A549 (cell line): Measurements from ENCODE around the gene MGAT5B. TPM values are rescaled to one million over a fixed set of nuclear protein-coding genes. Genes with fewer than 3 reads are reported as not detected.
A peak's percentile ranks its signal among the peaks of the same experiment; 100 is the strongest.

Experiments used
- ATAC-seq, 2 experiments: fragments of 200-7000 bp in 1 of 2; fragments of >200 bp in 1 of 2; cut with Nextera tagmentation in 1 of 2; cut with Tn5 transposase in 1 of 2; 3 replicates each; pipeline versions ENCODE4 v1.8.0 to v1.9.1; 2018 to 2020; ENCODE audit warnings: mild to moderate bottlenecking in 1 of 2, moderate library complexity in 1 of 2
- CTCF ChIA-PET: fragments of 300-600 bp; sonication (Branson Sonifier 250); formaldehyde crosslinking; extraction: SDS; loops from one replicate; lab custom pipeline; 2021; ENCODE audit warnings: antibody characterized with exemption, inconsistent platforms; lab: Yijun Ruan, JAX
- POLR2A ChIA-PET: fragments of 350-600 bp; formaldehyde crosslinking; extraction: SDS; loops from one replicate; lab custom pipeline; 2021; ENCODE audit warnings: antibody characterized with exemption, inconsistent platforms; lab: Yijun Ruan, JAX
- DNase-seq, 2 experiments: peaks; one replicate each; pipeline versions ENCODE4 v3.0.0 to v3.0.0-alpha.2; 2011 to 2016; ENCODE audit warnings: low read depth in 1 of 2, low spot score in 1 of 2
- FAIRE-seq: peaks from 2 replicates; lab custom pipeline; 2011; peaks lifted over from hg19 to GRCh38; lab: Jason Lieb, UNC
- H3K27ac ChIP-seq, 2 experiments: fragments of >200 bp; sonication (Bioruptor Twin); formaldehyde crosslinking; 3 replicates each; pipeline ENCODE4 v1.5.1; 2016 to 2017
- H3K4me1 ChIP-seq: fragments of >200 bp; sonication (Bioruptor Twin); formaldehyde crosslinking; 3 replicates; pipeline ENCODE4 v1.6.1; 2016
- H3K4me2 ChIP-seq: fragments of >200 bp; sonication (Bioruptor Twin); formaldehyde crosslinking; 3 replicates; pipeline ENCODE4 v1.6.1; 2016
- H3K4me3 ChIP-seq: fragments of >200 bp; sonication (Bioruptor Twin); formaldehyde crosslinking; 3 replicates; pipeline ENCODE4 v1.5.1; 2016
- H3K9me3 ChIP-seq: fragments of >200 bp; sonication (Bioruptor Twin); formaldehyde crosslinking; 3 replicates; pipeline ENCODE4 v1.6.1; 2016
- CEBPB ChIP-seq, 2 experiments: fragments of >200 bp in 1 of 2; sonication (Bioruptor Twin) in 1 of 2; formaldehyde crosslinking in 1 of 2; IDR thresholded peaks; 2 replicates each; pipeline ENCODE4 v1.6.1; 2012 to 2016
- GATA3 ChIP-seq: IDR thresholded peaks from 2 replicates; pipeline ENCODE4 v1.6.1; 2012; ENCODE audit warnings: borderline replicate concordance
- HOXA7 ChIP-seq: fragments of 250-450 bp; sonication (Bioruptor Pico); IDR thresholded peaks from 2 replicates; pipeline ENCODE4 v1.5.0; 2020; ENCODE audit warnings: mild to moderate bottlenecking, moderate library complexity
- KDM1A ChIP-seq: fragments of 200-600 bp; sonication (generic); IDR thresholded peaks from 2 replicates; pipeline ENCODE4 v1.6.1; 2016; ENCODE audit warnings: low read depth, mild to moderate bottlenecking
- MAZ ChIP-seq: fragments of 150-350 bp; IDR thresholded peaks from 2 replicates; pipeline ENCODE4 v1.6.1; 2014; ENCODE audit warnings: antibody characterized with exemption, low read depth, low read length, borderline replicate concordance
- NFE2L2 ChIP-seq: fragments of 150-350 bp; conservative IDR thresholded peaks from 2 replicates; pipeline ENCODE4 v1.6.1; 2014; ENCODE audit warnings: low read length
- RAD21 ChIP-seq, 2 experiments: fragments of >200 bp in 1 of 2; sonication (Bioruptor Twin) in 1 of 2; formaldehyde crosslinking in 1 of 2; IDR thresholded peaks in 1 of 2; conservative IDR thresholded peaks in 1 of 2; 2 replicates in 1 of 2; 3 replicates in 1 of 2; pipeline ENCODE4 v1.6.1; 2012 to 2018; ENCODE audit warnings: inconsistent platforms in 1 of 2
- TFCP2L1 ChIP-seq: fragments of 250-450 bp; sonication (Bioruptor Pico); IDR thresholded peaks from 2 replicates; pipeline ENCODE4 v1.5.0; 2021; ENCODE audit warnings: mild to moderate bottlenecking
- WGBS: methylation state at CpG from one replicate; pipeline ENCODE4 v1.1.6; 2017; ENCODE audit errors: missing lambda C conversion rate; 5-methylcytosine and 5-hydroxymethylcytosine counted together
- polyA plus RNA-seq, 4 experiments: library from polyadenylated mRNA; depleted of rRNA in 3 of 4; stranded (reverse); fragments of >200 nt; fragmentation: RNase III in 1 of 4; extraction: RNeasy Plus Mini Kit Qiagen cat#74134 plus additional on column Dnase treatment in 1 of 4; gene quantifications; 2 replicates in 3 of 4; 3 replicates in 1 of 4; pipeline ENCODE4 v1.2.3, GENCODE V29; 2011 to 2017
- TF ChIP-seq, protein P1 (sequence below): IDR thresholded peaks from 2 replicates; pipeline ENCODE4 v1.6.1; 2012
- TF ChIP-seq, protein P2 (sequence below): IDR thresholded peaks from 2 replicates; pipeline ENCODE4 v1.6.1; 2012
- TF ChIP-seq, protein P3 (sequence below): fragments of >200 bp; sonication (Bioruptor Twin); formaldehyde crosslinking; IDR thresholded peaks from 3 replicates; pipeline ENCODE4 v1.5.1; 2016
- TF ChIP-seq, protein P4 (sequence below): fragments of 200-600 bp; sonication (generic); IDR thresholded peaks from 2 replicates; pipeline ENCODE4 v1.6.1; 2016; ENCODE audit warnings: antibody characterized with exemption, mild to moderate bottlenecking, moderate library complexity

Gene MGAT5B
- polyA plus RNA-seq, 2 of the 4 experiments (the other 2 are of a cell fraction), result 7.6 to 22.8 TPM

DNA sequence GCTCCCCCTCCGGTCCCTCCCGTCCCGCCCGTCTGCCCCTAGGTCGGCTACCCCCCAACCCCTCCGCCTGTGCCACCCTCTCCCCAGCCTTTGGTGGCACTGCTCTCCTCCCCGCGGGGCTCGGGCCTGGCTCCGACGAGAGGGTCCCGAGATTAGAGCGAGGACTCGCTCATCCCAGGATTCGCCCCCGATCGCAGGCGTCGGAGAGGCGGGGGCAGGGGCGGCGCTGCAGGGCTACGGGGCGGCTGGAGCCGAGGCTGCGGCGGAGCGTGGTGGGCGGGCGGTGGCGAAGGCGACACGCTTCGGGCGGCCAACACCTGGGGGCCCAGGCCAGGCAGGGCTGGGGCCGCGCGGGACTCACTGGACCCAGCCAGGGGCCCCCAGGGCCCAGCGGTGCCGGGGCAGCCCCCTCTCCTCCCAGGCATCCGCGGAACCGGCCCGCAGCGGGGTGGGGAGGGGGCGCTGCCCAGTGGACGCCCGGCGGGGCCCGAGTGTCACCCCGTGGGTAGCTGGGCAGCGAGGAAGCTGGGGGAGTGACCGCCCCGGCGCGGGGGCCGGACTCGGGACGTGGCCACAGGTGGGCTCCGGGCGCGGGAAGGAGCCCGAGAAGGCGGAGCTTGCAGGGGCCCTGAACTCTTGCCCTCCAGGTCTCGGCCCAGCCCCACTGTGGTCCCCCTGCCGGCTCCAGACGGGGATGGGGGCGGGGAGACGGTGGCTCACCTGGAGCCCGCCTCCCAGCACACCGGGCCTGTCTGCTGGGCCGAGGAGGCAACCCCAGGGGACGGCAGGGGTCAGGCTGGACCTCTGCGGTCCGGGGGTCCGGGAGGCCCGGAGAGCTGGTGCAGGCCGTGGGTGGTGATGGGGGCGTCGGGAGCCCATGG, 1.5 kb downstream of the MGAT5B start:
- peaks cover 61% of the 10 kb centered on the region for H3K4me1 ChIP-seq
- TF ChIP-seq GATA3 (no peak), TFCP2L1 (CRISPR knock-in tag) (no peak), RAD21 (conservative IDR thresholded peaks at IDR 0.05 in 1 of 2, IDR thresholded peaks at IDR 0.05 in 1 of 2) (no peak), CEBPB (IDR thresholded peaks at IDR 0.05) (no peak), MAZ (no peak), KDM1A (no peak)
- TF ChIP-seq, protein P1, sequence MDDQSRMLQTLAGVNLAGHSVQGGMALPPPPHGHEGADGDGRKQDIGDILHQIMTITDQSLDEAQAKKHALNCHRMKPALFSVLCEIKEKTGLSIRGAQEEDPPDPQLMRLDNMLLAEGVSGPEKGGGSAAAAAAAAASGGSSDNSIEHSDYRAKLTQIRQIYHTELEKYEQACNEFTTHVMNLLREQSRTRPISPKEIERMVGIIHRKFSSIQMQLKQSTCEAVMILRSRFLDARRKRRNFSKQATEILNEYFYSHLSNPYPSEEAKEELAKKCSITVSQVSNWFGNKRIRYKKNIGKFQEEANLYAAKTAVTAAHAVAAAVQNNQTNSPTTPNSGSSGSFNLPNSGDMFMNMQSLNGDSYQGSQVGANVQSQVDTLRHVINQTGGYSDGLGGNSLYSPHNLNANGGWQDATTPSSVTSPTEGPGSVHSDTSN, result no peak
- TF ChIP-seq, protein P2, sequence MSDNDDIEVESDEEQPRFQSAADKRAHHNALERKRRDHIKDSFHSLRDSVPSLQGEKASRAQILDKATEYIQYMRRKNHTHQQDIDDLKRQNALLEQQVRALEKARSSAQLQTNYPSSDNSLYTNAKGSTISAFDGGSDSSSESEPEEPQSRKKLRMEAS, result no peak
- peak overlapping the region; percentile 93 to 97 for H3K27ac ChIP-seq
- DNase-seq, result no peak
- POLR2A ChIA-PET, result interaction anchor here (3.0 kb wide), 1 partner anchor 187 kb away, joined by 17 read pairs; no protein-coding TSS in a partner anchor
- peak overlapping the region; percentile 87 for H3K4me2 ChIP-seq
- CTCF ChIA-PET, result interaction anchor here (1.3 to 10.2 kb wide), 11 partner anchors 11 to 204 kb away, joined by 4 to 776 read pairs (median 17); no protein-coding TSS in a partner anchor
- H3K9me3 ChIP-seq, result peaks cover 4% of the 10 kb centered on the region; the same call in 2 of the 3 replicates
- peak overlapping the region; percentile 70 for H3K4me3 ChIP-seq
- ATAC-seq, result no peak
- no peak for FAIRE-seq
- 89% methylated on average over 38 of the region's 80 CpGs for WGBS

DNA sequence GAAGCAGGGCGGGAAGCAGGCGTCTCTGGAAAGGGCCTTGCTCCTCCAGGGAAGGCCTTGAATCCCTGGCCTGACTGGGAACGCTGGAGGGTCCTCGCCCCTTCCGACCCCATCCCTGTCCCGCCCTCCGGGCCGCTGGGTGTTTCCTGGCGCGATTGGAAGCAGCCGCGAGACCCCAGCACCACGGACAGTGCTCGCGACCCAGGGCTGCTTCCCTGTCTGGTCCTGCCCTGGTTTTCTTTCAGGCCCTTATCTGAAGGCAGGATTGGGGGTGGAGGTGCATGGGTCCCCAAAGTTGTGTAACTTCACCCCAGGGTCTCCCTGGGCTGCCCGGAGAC, 2.1 kb downstream of the MGAT5B start:
- ChIA-PET CTCF (interaction anchor here (0.6 to 10.2 kb wide), 8 partner anchors 10 to 218 kb away, joined by 4 to 776 read pairs (median 7); no protein-coding TSS in a partner anchor), POLR2A (no interaction called here)
- TF ChIP-seq, protein P3, sequence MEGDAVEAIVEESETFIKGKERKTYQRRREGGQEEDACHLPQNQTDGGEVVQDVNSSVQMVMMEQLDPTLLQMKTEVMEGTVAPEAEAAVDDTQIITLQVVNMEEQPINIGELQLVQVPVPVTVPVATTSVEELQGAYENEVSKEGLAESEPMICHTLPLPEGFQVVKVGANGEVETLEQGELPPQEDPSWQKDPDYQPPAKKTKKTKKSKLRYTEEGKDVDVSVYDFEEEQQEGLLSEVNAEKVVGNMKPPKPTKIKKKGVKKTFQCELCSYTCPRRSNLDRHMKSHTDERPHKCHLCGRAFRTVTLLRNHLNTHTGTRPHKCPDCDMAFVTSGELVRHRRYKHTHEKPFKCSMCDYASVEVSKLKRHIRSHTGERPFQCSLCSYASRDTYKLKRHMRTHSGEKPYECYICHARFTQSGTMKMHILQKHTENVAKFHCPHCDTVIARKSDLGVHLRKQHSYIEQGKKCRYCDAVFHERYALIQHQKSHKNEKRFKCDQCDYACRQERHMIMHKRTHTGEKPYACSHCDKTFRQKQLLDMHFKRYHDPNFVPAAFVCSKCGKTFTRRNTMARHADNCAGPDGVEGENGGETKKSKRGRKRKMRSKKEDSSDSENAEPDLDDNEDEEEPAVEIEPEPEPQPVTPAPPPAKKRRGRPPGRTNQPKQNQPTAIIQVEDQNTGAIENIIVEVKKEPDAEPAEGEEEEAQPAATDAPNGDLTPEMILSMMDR, result no peak
- TF ChIP-seq, protein P4, sequence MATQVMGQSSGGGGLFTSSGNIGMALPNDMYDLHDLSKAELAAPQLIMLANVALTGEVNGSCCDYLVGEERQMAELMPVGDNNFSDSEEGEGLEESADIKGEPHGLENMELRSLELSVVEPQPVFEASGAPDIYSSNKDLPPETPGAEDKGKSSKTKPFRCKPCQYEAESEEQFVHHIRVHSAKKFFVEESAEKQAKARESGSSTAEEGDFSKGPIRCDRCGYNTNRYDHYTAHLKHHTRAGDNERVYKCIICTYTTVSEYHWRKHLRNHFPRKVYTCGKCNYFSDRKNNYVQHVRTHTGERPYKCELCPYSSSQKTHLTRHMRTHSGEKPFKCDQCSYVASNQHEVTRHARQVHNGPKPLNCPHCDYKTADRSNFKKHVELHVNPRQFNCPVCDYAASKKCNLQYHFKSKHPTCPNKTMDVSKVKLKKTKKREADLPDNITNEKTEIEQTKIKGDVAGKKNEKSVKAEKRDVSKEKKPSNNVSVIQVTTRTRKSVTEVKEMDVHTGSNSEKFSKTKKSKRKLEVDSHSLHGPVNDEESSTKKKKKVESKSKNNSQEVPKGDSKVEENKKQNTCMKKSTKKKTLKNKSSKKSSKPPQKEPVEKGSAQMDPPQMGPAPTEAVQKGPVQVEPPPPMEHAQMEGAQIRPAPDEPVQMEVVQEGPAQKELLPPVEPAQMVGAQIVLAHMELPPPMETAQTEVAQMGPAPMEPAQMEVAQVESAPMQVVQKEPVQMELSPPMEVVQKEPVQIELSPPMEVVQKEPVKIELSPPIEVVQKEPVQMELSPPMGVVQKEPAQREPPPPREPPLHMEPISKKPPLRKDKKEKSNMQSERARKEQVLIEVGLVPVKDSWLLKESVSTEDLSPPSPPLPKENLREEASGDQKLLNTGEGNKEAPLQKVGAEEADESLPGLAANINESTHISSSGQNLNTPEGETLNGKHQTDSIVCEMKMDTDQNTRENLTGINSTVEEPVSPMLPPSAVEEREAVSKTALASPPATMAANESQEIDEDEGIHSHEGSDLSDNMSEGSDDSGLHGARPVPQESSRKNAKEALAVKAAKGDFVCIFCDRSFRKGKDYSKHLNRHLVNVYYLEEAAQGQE, result peak; percentile 88
- Histone ChIP-seq H3K4me3 (peak overlapping the region; percentile 70; the same call in 1 of the 3 replicates), H3K4me2 (peak overlapping the region; percentile 87), H3K27ac (peak overlapping the region; percentile 93 to 97), H3K4me1 (peaks cover 61% of the 10 kb centered on the region), H3K9me3 (peaks cover 10% of the 10 kb centered on the region)
- 93% methylated on average over 16 of the region's 16 CpGs for WGBS
- DNase-seq, result no peak
- FAIRE-seq, result no peak
- ATAC-seq, result no peak

DNA sequence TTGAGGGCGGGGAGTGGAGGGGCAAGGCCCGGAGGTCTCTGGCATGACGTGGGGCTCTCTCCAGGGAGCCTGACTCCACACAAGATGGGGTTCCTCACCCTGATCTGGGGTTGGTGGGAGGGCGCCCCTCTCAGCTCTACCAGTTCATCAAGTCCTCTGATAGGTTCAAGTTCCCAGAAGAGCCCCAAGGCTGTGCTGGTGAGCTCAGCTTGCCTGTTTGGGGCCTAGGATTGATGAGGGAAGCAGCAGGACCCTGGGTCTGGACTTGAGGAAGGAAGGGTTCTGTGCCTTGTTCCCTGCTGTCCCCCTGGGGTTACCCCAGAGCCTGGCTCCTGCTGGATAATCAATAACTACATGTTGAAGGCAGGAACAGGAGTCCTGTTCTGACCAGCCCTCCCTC, 3.5 kb downstream of the MGAT5B start:
- H3K4me1 ChIP-seq, result peaks cover 60% of the 10 kb centered on the region
- H3K9me3 ChIP-seq, result peaks cover 12% of the 10 kb centered on the region
- peak overlapping the region; percentile 93 to 97 for H3K27ac ChIP-seq
- ChIA-PET CTCF (interaction anchor here (0.9 to 10.2 kb wide), 12 partner anchors 9 to 298 kb away, joined by 3 to 776 read pairs (median 5); no protein-coding TSS in a partner anchor), POLR2A (interaction anchor here (0.8 to 1.8 kb wide), 4 partner anchors 13 to 185 kb away, joined by 3 to 12 read pairs (median 7); partner anchors contain the start of gene MFSD11)
- H3K4me3 ChIP-seq, result no peak overlapping the region
- ATAC-seq, result peak in 1 of 2 experiments; percentile 2; a peak in 3 of 6 replicates
- 80% methylated on average over 4 of the region's 4 CpGs for WGBS
- FAIRE-seq, result no peak
- DNase-seq, result peak in 1 of 2 experiments; percentile 36
- H3K4me2 ChIP-seq, result peak overlapping the region; percentile 87
- TF ChIP-seq HOXA7 (CRISPR knock-in tag) (no peak), NFE2L2 (no peak)
